GM19328 (cell line): ENCODE data around the gene ZNF778.

Source experiments
- ATAC-seq: cut with Tn5 transposase; IDR thresholded peaks from one replicate; pipeline ENCODE4 v1.9.1; 2021; ENCODE audit warnings: mild to moderate bottlenecking, moderate library complexity; ENCODE audit not compliant: unreplicated experiment

Gene ZNF778

GRCh38 chr16:89273741-89274472 lies 56.4 kb downstream of the ZNF778 start:
- ATAC-seq: no peak

GRCh38 chr16:89274561-89275283 lies 57.2 kb downstream of the ZNF778 start:
- no peak for ATAC-seq

DNA sequence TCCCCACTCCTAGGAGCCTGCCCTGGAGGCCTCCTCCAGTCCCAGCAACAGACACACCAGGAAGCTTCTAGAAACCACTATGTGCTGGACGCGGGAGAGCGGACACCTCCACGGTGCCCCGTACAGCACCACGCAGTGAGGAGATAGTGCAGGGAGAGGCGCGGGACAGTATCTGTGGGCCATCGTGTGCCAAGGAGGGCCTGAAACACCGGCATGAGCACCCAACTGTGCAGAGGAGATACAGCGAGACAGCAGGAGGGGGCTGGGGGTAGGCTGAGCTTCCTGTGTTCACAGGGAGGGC lies 57.7 kb downstream of the ZNF778 start:
- ATAC-seq: no peak

DNA sequence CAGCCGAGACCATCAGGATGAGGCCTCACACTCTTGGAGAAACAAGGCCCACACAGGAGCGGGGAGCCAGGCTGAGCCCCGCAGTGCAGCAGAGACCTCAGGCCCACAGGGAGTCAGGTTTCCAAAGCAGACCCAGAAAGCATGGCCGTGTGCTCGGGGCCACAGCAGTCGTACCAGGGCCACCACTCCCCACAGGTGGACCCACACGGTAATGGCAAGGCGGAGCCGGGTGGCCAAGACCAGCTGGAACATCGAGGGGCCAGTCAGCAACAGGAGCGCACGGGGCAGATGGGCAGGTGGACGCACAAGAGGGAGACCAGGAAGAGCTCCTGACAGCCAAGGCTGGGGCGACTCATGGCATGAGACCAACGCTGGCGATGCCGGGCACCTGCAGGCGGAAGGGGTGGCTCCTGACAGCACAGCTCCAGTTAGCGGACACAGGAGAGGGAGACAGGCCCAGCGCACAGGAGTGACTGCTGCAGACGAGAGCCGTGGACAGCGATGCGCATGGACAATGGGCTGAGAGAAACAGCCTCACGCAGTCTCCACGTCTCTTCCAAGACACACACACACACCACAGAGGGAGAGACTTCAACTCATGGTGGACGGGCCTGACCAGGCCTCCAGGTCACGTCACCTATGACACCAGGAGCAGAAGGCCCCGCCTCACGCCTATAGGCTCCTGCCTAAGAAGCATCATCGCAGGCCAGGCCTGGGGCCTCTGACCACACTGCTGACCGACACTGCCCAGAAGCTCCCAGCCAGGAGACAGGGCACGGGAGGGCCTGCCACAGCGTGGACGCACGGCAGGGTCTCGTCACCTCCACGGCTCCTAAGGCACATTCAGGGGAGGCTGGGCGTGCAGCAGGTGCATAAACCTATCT lies 58.6 kb downstream of the ZNF778 start:
- no peak for ATAC-seq

GRCh38 chr16:89277049-89277448 lies 59.5 kb downstream of the ZNF778 start:
- no peak for ATAC-seq

DNA sequence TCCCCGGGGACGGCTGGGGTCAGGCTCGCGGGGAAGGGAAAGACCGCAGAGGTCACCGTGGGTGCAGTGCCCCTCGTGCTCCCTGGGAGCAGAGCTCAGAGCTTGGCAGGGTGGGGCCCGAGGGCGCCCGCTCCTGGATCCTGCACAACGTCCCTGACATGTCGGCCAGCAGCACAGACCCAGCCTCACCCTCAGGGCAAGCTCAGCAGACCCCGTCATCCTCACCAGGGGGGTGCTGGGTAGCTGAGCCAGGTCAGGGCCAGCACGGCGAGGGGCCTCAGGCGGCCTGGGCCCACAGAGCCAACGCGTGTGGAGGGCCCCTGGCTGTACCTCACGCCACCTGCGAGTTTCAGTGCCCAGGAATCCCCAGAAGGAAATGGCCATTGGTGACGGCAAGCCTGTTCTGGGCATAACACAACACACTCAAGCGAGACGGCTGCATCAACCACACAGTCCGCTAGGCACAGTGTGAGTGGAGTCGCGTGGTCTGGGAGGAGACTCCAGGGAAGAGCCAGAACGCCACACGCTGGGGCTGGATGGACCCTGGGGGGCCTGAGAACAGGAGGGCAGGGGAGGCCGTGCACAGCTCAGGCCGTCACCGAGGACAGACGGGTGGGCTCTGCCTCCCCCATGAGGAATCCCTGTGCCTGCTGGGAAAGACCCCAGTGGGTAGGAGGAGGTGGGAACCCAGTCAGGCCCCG lies 60.3 kb downstream of the ZNF778 start:
- no peak for ATAC-seq

- ATAC-seq: no peak
These were observed 61.1 kb downstream of the ZNF778 start for GRCh38 chr16:89278441-89279240.

- ATAC-seq: no peak
These were observed 62.4 kb downstream of the ZNF778 start for GRCh38 chr16:89279666-89280481.

DNA sequence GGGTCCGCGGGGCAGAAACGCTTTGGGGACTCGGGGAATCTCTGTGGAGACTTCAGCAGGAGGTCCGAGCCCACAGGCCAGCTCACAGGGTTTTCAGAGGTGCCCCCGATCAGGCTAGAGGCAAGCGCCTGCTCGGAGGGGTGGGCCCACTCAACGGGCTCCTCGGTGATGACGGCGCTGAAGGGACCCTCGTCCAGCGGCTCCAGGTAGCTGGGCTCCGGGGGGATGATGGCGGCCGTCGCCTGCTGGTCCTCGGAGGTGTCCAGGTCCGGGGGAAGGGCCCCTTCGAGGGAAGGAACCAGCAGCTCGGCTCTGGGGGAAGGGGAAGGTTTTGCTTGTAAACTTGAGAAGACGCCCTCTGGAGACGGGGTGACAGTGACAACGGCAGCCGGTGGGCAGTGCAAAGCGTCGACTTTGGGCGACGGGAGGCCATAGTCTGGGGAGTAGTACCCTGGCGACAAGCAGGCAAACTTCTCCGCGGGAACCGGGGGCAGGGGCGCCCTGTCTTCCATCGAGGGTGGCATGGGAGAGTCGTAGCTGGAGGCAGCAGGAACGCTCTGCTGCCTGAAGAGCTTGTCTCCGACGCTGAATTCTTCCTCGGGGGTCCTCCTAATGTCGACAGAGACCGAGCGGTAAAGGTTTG lies 63.2 kb downstream of the ZNF778 start:
- no peak for ATAC-seq

DNA sequence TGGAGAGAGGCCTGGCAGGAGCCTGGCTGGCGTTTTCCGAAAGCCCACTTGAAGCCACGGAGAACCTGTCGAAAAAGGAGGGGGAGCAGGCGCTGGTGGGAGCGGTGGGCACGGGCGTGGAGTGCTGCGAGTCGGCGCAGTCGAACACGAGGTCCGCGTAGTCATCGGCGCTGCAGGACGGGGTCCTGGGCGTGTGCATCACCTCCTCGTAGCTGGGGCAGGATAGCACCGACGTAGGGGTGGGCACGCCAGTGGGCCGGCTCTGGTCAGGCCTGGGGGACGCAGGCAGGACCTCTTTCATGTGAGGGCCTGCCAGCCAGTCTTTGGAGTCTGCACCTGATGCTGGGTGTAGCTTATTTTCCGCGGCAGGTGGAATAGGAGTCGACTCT lies 63.7 kb downstream of the ZNF778 start:
- no peak for ATAC-seq

- ATAC-seq: no peak
These were observed 64.3 kb downstream of the ZNF778 start for GRCh38 chr16:89281829-89282228.

DNA sequence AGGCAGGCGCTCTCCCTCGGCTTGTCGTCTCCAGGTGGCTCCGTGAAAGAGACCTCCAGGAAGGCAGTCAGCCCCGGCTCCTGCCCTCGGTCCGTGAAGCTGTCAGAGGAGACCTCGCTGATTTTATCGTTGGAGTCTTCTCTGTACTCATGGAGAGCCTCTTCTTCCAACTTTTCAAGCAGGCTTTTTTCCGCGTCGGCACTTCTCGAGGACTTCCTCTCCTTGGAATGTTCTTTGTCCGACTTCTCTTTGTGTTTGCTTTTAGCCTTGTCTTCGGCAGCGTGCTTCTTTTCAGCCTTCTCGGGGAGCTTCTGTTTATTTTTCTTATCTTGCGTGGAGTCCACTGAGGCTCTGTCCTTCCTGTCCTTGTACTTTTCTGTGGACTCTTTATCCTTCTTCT lies 65.0 kb downstream of the ZNF778 start:
- ATAC-seq: no peak

DNA sequence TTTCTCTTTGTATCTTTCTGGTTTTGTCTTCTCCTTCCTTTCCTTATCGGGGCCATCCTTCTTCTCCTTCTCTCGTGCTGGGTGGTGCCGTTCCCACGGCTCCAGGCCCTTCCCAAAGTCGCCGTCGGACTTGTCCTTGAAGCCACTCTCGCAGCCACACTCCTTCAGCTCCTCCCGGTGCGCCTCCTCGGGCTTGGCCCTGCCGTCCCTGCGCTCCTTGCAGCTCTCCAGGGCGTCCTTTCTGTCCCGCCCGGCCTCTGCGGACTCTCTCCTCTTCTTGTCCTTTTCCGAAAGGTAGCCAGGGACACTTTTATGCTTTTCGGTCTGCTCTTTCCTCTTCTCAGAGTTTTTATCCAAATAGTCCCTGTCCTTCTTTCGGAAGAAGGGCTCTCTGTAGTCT lies 65.9 kb downstream of the ZNF778 start:
- ATAC-seq: no peak

DNA sequence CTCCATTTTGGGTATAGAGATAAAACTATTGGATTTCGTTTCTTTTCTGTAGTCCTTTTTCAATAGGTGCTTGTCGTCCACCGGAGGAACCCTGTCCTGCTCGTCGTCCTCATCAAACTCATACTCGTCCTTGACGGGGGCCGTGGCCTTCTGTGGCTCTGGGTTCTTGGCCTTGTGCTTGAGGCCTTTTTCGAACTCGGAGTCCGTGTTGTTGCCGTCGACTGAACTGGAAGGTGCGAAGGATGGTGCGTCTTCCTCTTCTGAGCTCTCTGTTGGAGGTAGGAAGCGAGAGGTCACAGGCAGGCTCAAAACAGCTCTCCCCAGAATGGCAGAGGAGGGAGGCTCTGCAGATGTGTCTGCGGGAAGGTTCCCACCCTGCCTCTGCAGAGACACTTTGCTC lies 67.9 kb downstream of the ZNF778 start:
- no peak for ATAC-seq

- no peak for ATAC-seq
These were observed 68.6 kb downstream of the ZNF778 start for GRCh38 chr16:89286096-89286495.
